ENCODE data around the gene KRTAP23-1.

KRTAP23-1 gene

DNA sequence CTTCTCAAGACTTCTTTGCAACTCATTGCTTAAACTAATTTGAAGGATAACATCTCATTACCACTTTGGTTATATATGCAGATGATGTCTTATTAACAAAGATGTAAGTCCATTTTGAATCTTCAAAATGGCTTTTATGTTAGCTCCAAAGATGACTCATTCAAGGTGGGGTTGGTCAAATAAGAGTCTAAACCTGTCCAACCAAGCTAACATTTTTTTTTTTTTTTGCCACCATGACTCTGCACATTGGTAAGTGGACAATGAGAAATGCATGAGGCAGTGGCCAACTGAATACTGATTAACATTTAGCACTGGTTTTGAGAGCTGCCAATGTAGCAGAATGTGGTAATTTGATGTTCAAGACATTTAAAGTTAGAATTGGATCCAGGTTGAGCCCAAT lies 10.6 kb downstream of the KRTAP23-1 start:
- Histone ChIP-seq H3K4ac (ENCODE audit: low read depth in 1 of 2, low read length in 2 of 2) (no peak overlapping the region), H3K79me1 (replicated peaks; ENCODE audit: low read length, poor library complexity, severe bottlenecking) (no peaks in the 10 kb centered on the region), H3K4me3 (ENCODE audit: insufficient read depth in 1 of 2, low read depth in 1 of 2, low read length in 2 of 2) (no peak overlapping the region), H2BK12ac (ENCODE audit: low read length in 2 of 2) (no peak overlapping the region), H3K23ac (ENCODE audit: low read length in 2 of 2) (no peak overlapping the region), H4K8ac (ENCODE audit: low read length) (no peak overlapping the region), H2BK120ac (ENCODE audit: low read depth, low read length) (no peak overlapping the region), H4K91ac (ENCODE audit: low read length) (no peak overlapping the region), H2AK5ac (ENCODE audit: low read length, severe bottlenecking) (no peak overlapping the region), H3K4me1 (ENCODE audit: control insufficient read depth, insufficient read depth, low read depth, low read length) (peaks cover 1% of the 10 kb centered on the region), H3K27ac (ENCODE audit: low read length, poor library complexity, severe bottlenecking) (no peak overlapping the region), H2AFZ (ENCODE audit: low read depth, low read length) (no peak overlapping the region), H3K4me2 (ENCODE audit: low read length, poor library complexity, severe bottlenecking) (no peak overlapping the region), H3K18ac (ENCODE audit: low read depth in 1 of 2, low read length in 2 of 2) (no peak overlapping the region), H2BK5ac (ENCODE audit: low read depth, low read length, poor library complexity, severe bottlenecking) (no peak overlapping the region), H3K9ac (ENCODE audit: low read length) (no peak overlapping the region), H2BK15ac (ENCODE audit: low read depth, poor library complexity, severe bottlenecking) (no peak overlapping the region), H3K9me3 (ENCODE audit: control insufficient read depth, low read length) (no peaks in the 10 kb centered on the region), H3K36me3 (ENCODE audit: control insufficient read depth in 1 of 2, insufficient read depth in 2 of 2, low read depth in 1 of 2, low read length in 2 of 2) (no peaks in the 10 kb centered on the region), H3K14ac (ENCODE audit: low read length in 2 of 2) (no peak overlapping the region), H3K27me3 (ENCODE audit: control insufficient read depth in 1 of 2, insufficient read depth in 1 of 2, low read length in 2 of 2) (no peaks in the 10 kb centered on the region)
- no peak for DNase-seq

DNA sequence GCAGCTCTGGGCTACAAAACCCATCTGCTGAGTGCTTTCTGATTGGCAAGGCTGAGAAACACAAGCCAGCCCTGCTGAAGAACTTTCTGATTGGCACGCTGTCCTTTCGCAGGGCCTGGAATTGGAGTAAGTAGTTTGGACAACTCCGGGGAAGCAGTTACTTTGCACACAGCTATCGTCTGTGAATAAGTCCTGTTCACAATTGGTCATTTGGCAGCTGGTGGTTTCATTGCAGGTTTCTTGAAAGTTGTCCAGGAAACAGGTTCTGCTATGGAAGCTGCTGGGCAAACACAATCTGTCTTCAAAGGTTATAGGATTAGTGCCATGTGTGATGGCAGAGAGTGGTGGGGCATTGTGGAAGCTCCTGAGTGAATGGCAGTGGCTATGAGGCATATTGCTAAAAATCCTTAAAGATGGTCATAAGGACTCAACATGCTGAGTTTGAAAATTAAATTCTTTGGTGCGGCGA lies 11.1 kb downstream of the KRTAP23-1 start, which contains the start of gene KRTAP27-1:
TSS of gene KRTAP27-1 (minus strand) at position 419 of the 469 bp plus-strand sequence. CDS start at position 393, 26 bp downstream.
- Histone ChIP-seq H2BK15ac (ENCODE audit: low read depth, poor library complexity, severe bottlenecking) (no peak within 1 kb of the TSS), H3K36me3 (ENCODE audit: control insufficient read depth in 1 of 2, insufficient read depth in 2 of 2, low read depth in 1 of 2, low read length in 2 of 2) (no peaks in the 10 kb centered on the region), H2BK120ac (ENCODE audit: low read depth, low read length) (no peak within 1 kb of the TSS), H3K4me3 (ENCODE audit: insufficient read depth in 1 of 2, low read depth in 1 of 2, low read length in 2 of 2) (no peak within 1 kb of the TSS), H2BK5ac (ENCODE audit: low read depth, low read length, poor library complexity, severe bottlenecking) (no peak within 1 kb of the TSS), H3K9ac (ENCODE audit: low read length) (no peak within 1 kb of the TSS), H3K27ac (ENCODE audit: low read length, poor library complexity, severe bottlenecking) (peak within 1 kb of the TSS; percentile 45), H2AK5ac (ENCODE audit: low read length, severe bottlenecking) (no peak within 1 kb of the TSS), H3K4ac (ENCODE audit: low read depth in 1 of 2, low read length in 2 of 2) (no peak within 1 kb of the TSS), H3K79me1 (replicated peaks; ENCODE audit: low read length, poor library complexity, severe bottlenecking) (no peaks in the 10 kb centered on the region), H3K9me3 (ENCODE audit: control insufficient read depth, low read length) (no peaks in the 10 kb centered on the region), H4K91ac (ENCODE audit: low read length) (no peak within 1 kb of the TSS), H3K4me2 (ENCODE audit: low read length, poor library complexity, severe bottlenecking) (no peak within 1 kb of the TSS), H3K4me1 (ENCODE audit: control insufficient read depth, insufficient read depth, low read depth, low read length) (peaks cover 1% of the 10 kb centered on the region), H2AFZ (ENCODE audit: low read depth, low read length) (no peak within 1 kb of the TSS), H3K18ac (ENCODE audit: low read depth in 1 of 2, low read length in 2 of 2) (no peak within 1 kb of the TSS), H3K27me3 (ENCODE audit: control insufficient read depth in 1 of 2, insufficient read depth in 1 of 2, low read length in 2 of 2) (no peaks in the 10 kb centered on the region), H4K8ac (ENCODE audit: low read length) (no peak within 1 kb of the TSS), H3K14ac (ENCODE audit: low read length in 2 of 2) (no peak within 1 kb of the TSS), H2BK12ac (ENCODE audit: low read length in 2 of 2) (no peak within 1 kb of the TSS), H3K23ac (ENCODE audit: low read length in 2 of 2) (no peak within 1 kb of the TSS)
- 78% methylated on average over 6 of the region's 6 CpGs for WGBS
- no peak for DNase-seq

DNA sequence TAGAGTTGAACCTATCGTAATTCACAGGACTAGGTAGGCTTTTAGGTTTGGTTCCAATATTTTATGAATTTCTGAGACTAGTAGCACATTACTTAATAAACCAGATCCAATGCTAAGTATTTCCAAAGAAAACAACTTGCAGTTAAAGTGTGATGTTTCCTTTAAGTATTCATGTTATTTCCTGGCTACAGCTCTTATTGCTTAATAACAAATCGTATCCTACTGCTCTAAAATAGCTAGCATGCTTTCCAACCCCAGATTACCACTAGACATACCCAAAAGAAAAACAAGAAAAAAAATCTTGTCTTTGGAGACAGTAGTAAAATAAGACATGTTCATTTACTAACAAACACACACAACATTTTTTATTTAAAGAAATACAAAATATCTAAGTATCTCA lies 11.8 kb downstream of the KRTAP23-1 start:
- no peak overlapping the region for H3K4ac ChIP-seq (ENCODE audit: low read depth in 1 of 2, low read length in 2 of 2)
- no peak overlapping the region for H2AFZ ChIP-seq (ENCODE audit: low read depth, low read length)
- H2BK5ac ChIP-seq (ENCODE audit: low read depth, low read length, poor library complexity, severe bottlenecking): no peak overlapping the region
- DNase-seq: no peak
- H2BK12ac ChIP-seq (ENCODE audit: low read length in 2 of 2): no peak overlapping the region
- H4K91ac ChIP-seq (ENCODE audit: low read length): no peak overlapping the region
- peak overlapping the region; percentile 57 for H3K27ac ChIP-seq (ENCODE audit: low read length, poor library complexity, severe bottlenecking)
- H3K23ac ChIP-seq (ENCODE audit: low read length in 2 of 2): no peak overlapping the region
- no peak overlapping the region for H3K4me2 ChIP-seq (ENCODE audit: low read length, poor library complexity, severe bottlenecking)
- H3K79me1 ChIP-seq (replicated peaks; ENCODE audit: low read length, poor library complexity, severe bottlenecking): no peaks in the 10 kb centered on the region
- H3K4me3 ChIP-seq (ENCODE audit: insufficient read depth in 1 of 2, low read depth in 1 of 2, low read length in 2 of 2): no peak overlapping the region
- H4K8ac ChIP-seq (ENCODE audit: low read length): no peak overlapping the region
- no peak overlapping the region for H2BK120ac ChIP-seq (ENCODE audit: low read depth, low read length)
- H3K36me3 ChIP-seq (ENCODE audit: control insufficient read depth in 1 of 2, insufficient read depth in 2 of 2, low read depth in 1 of 2, low read length in 2 of 2): no peaks in the 10 kb centered on the region
- H3K9ac ChIP-seq (ENCODE audit: low read length): no peak overlapping the region
- no peak overlapping the region for H3K18ac ChIP-seq (ENCODE audit: low read depth in 1 of 2, low read length in 2 of 2)
- no peak overlapping the region for H3K14ac ChIP-seq (ENCODE audit: low read length in 2 of 2)
- H2AK5ac ChIP-seq (ENCODE audit: low read length, severe bottlenecking): no peak overlapping the region
- H3K4me1 ChIP-seq (ENCODE audit: control insufficient read depth, insufficient read depth, low read depth, low read length): peaks cover 1% of the 10 kb centered on the region
- WGBS: 14% methylated on average over 1 of the region's 2 CpGs
- H2BK15ac ChIP-seq (ENCODE audit: low read depth, poor library complexity, severe bottlenecking): no peak overlapping the region
- no peaks in the 10 kb centered on the region for H3K9me3 ChIP-seq (ENCODE audit: control insufficient read depth, low read length)
- no peaks in the 10 kb centered on the region for H3K27me3 ChIP-seq (ENCODE audit: control insufficient read depth in 1 of 2, insufficient read depth in 1 of 2, low read length in 2 of 2)

DNA sequence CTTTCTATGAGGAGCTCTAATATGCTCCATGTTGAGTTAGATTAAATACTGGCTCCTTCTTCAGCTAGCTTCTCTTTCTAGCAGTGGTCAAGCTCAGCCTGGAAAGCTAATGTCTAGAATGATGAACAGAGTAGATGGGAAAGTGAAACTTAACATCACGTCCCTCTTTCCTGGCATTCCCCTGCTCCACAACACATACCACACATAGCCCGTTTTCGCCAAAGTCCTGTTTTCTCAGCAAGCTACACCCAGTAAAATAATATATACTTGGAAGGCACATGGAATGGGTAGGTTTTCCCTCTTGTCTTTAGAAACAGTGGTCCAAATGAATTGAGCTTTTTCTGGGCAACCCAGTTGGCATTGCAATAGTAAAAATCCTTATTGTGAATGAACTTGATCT lies 14.7 kb downstream of the KRTAP23-1 start:
- H3K9ac ChIP-seq (ENCODE audit: low read length): no peak overlapping the region
- no peaks in the 10 kb centered on the region for H3K79me1 ChIP-seq (replicated peaks; ENCODE audit: low read length, poor library complexity, severe bottlenecking)
- H3K27me3 ChIP-seq (ENCODE audit: control insufficient read depth in 1 of 2, insufficient read depth in 1 of 2, low read length in 2 of 2): no peaks in the 10 kb centered on the region
- H3K18ac ChIP-seq (ENCODE audit: low read depth in 1 of 2, low read length in 2 of 2): no peak overlapping the region
- no peaks in the 10 kb centered on the region for H3K9me3 ChIP-seq (ENCODE audit: control insufficient read depth, low read length)
- no peak overlapping the region for H2BK15ac ChIP-seq (ENCODE audit: low read depth, poor library complexity, severe bottlenecking)
- no CpG with 5 or more reads among the region's 3 CpGs for WGBS
- no peak overlapping the region for H2AK5ac ChIP-seq (ENCODE audit: low read length, severe bottlenecking)
- H3K14ac ChIP-seq (ENCODE audit: low read length in 2 of 2): no peak overlapping the region
- no peak overlapping the region for H3K4me2 ChIP-seq (ENCODE audit: low read length, poor library complexity, severe bottlenecking)
- H3K27ac ChIP-seq (ENCODE audit: low read length, poor library complexity, severe bottlenecking): no peak overlapping the region
- DNase-seq: no peak
- H2BK120ac ChIP-seq (ENCODE audit: low read depth, low read length): no peak overlapping the region
- H3K36me3 ChIP-seq (ENCODE audit: control insufficient read depth in 1 of 2, insufficient read depth in 2 of 2, low read depth in 1 of 2, low read length in 2 of 2): no peaks in the 10 kb centered on the region
- H3K23ac ChIP-seq (ENCODE audit: low read length in 2 of 2): no peak overlapping the region
- H2BK12ac ChIP-seq (ENCODE audit: low read length in 2 of 2): no peak overlapping the region
- H2AFZ ChIP-seq (ENCODE audit: low read depth, low read length): no peak overlapping the region
- H2BK5ac ChIP-seq (ENCODE audit: low read depth, low read length, poor library complexity, severe bottlenecking): no peak overlapping the region
- H3K4me3 ChIP-seq (ENCODE audit: insufficient read depth in 1 of 2, low read depth in 1 of 2, low read length in 2 of 2): no peak overlapping the region
- H3K4ac ChIP-seq (ENCODE audit: low read depth in 1 of 2, low read length in 2 of 2): no peak overlapping the region
- no peak overlapping the region for H4K8ac ChIP-seq (ENCODE audit: low read length)
- H4K91ac ChIP-seq (ENCODE audit: low read length): no peak overlapping the region
- no peaks in the 10 kb centered on the region for H3K4me1 ChIP-seq (ENCODE audit: control insufficient read depth, insufficient read depth, low read depth, low read length)
